ENCODE results near the gene HORMAD1.
"Not testable (repeated sequence)": the region's sequence is repeated elsewhere in the genome, so short reads cannot be mapped to it uniquely, and the experiment has no call there.

GRCh38 chr1:150657064-150657463 lies 63.6 kb downstream of the HORMAD1 start:
- TF ChIP-seq CTCF (IDR thresholded peaks at IDR 0.05); POLR2A (IDR thresholded peaks at IDR 0.05); POLR2AphosphoS5 (IDR thresholded peaks at IDR 0.05; ENCODE audit: insufficient read depth in 1 of 2, low read depth in 1 of 2): not testable (repeated sequence)

Data from vagina (tissue), 2 donors.